ENCODE measurements around the gene ARMC7. TPM values are rescaled to one million over a fixed set of nuclear protein-coding genes. Genes with fewer than 3 reads are reported as not detected.
A peak's percentile ranks its signal among the peaks of the same experiment; 100 is the strongest.

Gene ARMC7
- total RNA-seq, 3 donors from 2014 or later, result 3.4 to 6.7 (median 5.6) TPM

GRCh38 chr17:75078284-75079022 lies 31.3 kb upstream of the ARMC7 start:
- peak in 1 of 2 donors; percentile 62 for DNase-seq (ENCODE audit: low spot score in 2 of 2)
- TF ChIP-seq POLR2A (IDR thresholded peaks at IDR 0.05), result no peak
- TF ChIP-seq POLR2AphosphoS5 (IDR thresholded peaks at IDR 0.05), result peak in 1 of 3 donors; percentile 28
- TF ChIP-seq CTCF (IDR thresholded peaks at IDR 0.05), result no peak
- Histone ChIP-seq H3K4me3 (peak overlapping the region in 1 of 3 donors; percentile 26), H3K27ac (peak overlapping the region; percentile 74 to 82), H3K9me3 (no peaks in the 10 kb centered on the region), H3K27me3 (no peaks in the 10 kb centered on the region), H3K36me3 (no peaks in the 10 kb centered on the region), H3K4me1 (peaks cover 0 to 17% of the 10 kb centered on the region in 2 donors)
- intact Hi-C loops (cut with DNase I; ENCODE audit: low total_unique reads), result no loop called here

- DNase-seq (ENCODE audit: low spot score in 2 of 2), result peak in 1 of 2 donors; percentile 50
- no peaks in the 10 kb centered on the region for H3K9me3 ChIP-seq
- peak overlapping the region; percentile 74 to 82 for H3K27ac ChIP-seq
- intact Hi-C loops (cut with DNase I; ENCODE audit: low total_unique reads), result no loop called here
- H3K4me1 ChIP-seq, result peaks cover 0 to 19% of the 10 kb centered on the region in 2 donors
- no peaks in the 10 kb centered on the region for H3K27me3 ChIP-seq
- TF ChIP-seq POLR2A (IDR thresholded peaks at IDR 0.05) (no peak), POLR2AphosphoS5 (IDR thresholded peaks at IDR 0.05) (no peak), CTCF (IDR thresholded peaks at IDR 0.05) (no peak)
- peak overlapping the region in 1 of 3 donors; percentile 26 for H3K4me3 ChIP-seq
- H3K36me3 ChIP-seq, result no peaks in the 10 kb centered on the region
Measured at GRCh38 chr17:75079023-75079373, 30.8 kb upstream of the ARMC7 start.

GRCh38 chr17:75081611-75082540 lies 27.9 kb upstream of the ARMC7 start:
- intact Hi-C loops (cut with DNase I; ENCODE audit: low total_unique reads), result no loop called here
- Histone ChIP-seq H3K4me3 (no peak overlapping the region), H3K9me3 (no peaks in the 10 kb centered on the region), H3K4me1 (peaks cover 0 to 22% of the 10 kb centered on the region in 2 donors), H3K36me3 (no peaks in the 10 kb centered on the region), H3K27ac (no peak overlapping the region), H3K27me3 (no peaks in the 10 kb centered on the region)
- no peak for TF ChIP-seq POLR2A (IDR thresholded peaks at IDR 0.05)
- TF ChIP-seq CTCF (IDR thresholded peaks at IDR 0.05), result no peak
- TF ChIP-seq POLR2AphosphoS5 (IDR thresholded peaks at IDR 0.05), result no peak
- no peak for DNase-seq (ENCODE audit: low spot score in 2 of 2)

GRCh38 chr17:75082683-75083082 lies 27.1 kb upstream of the ARMC7 start:
- no peaks in the 10 kb centered on the region for H3K27me3 ChIP-seq
- DNase-seq (ENCODE audit: low spot score in 2 of 2), result no peak
- TF ChIP-seq CTCF (IDR thresholded peaks at IDR 0.05) (no peak), POLR2AphosphoS5 (IDR thresholded peaks at IDR 0.05) (no peak)
- peaks cover 0 to 27% of the 10 kb centered on the region in 2 donors for H3K4me1 ChIP-seq
- H3K4me3 ChIP-seq, result no peak overlapping the region
- no peaks in the 10 kb centered on the region for H3K9me3 ChIP-seq
- no peaks in the 10 kb centered on the region for H3K36me3 ChIP-seq
- no peak overlapping the region for H3K27ac ChIP-seq
- intact Hi-C loops (cut with DNase I; ENCODE audit: low total_unique reads), result no loop called here

All from breast epithelium (tissue), 4 donors.